ENCODE measurements around the gene AAMP.
A peak's percentile ranks its signal among the peaks of the same experiment; 100 is the strongest.

AAMP gene

GRCh38 chr2:218294430-218295022 is 24.6 kb upstream of the AAMP start:
- H3K4me3 ChIP-seq (ENCODE audit: low read depth, low read length): no peak overlapping the region

- H3K4me3 ChIP-seq (ENCODE audit: low read depth, low read length): no peak overlapping the region
Observed at GRCh38 chr2:218293715-218294429, 23.9 kb upstream of the AAMP start.

- peak within 1 kb of the TSS; percentile 51 for H3K4me3 ChIP-seq (ENCODE audit: low read depth, low read length)
Observed at GRCh38 chr2:218292048-218293014, 22.4 kb upstream of the AAMP start, which contains the start of gene TMBIM1. TSS of gene TMBIM1 (minus strand) at chr2:218292503. CDS start at chr2:218282141, 10,362 bp downstream.

GRCh38 chr2:218291318-218292047 is 21.5 kb upstream of the AAMP start:
- peak overlapping the region; percentile 51 for H3K4me3 ChIP-seq (ENCODE audit: low read depth, low read length)

- H3K4me3 ChIP-seq (ENCODE audit: low read depth, low read length): no peak overlapping the region
Observed at GRCh38 chr2:218290316-218291261, 20.7 kb upstream of the AAMP start.

- H3K4me3 ChIP-seq (ENCODE audit: low read depth, low read length): no peak overlapping the region
Observed at GRCh38 chr2:218289639-218290315, 19.8 kb upstream of the AAMP start.

- H3K4me3 ChIP-seq (ENCODE audit: low read depth, low read length): no peak overlapping the region
Observed at GRCh38 chr2:218286570-218287459, 16.9 kb upstream of the AAMP start.

- no peak overlapping the region for H3K4me3 ChIP-seq (ENCODE audit: low read depth, low read length)
Observed at GRCh38 chr2:218285604-218286003, 15.7 kb upstream of the AAMP start.

GRCh38 chr2:218284106-218284811 is 14.3 kb upstream of the AAMP start:
- no peak overlapping the region for H3K4me3 ChIP-seq (ENCODE audit: low read depth, low read length)

GRCh38 chr2:218282173-218282991 is 12.4 kb upstream of the AAMP start:
- no peak overlapping the region for H3K4me3 ChIP-seq (ENCODE audit: low read depth, low read length)

GRCh38 chr2:218281449-218281848 is 11.5 kb upstream of the AAMP start:
- H3K4me3 ChIP-seq (ENCODE audit: low read depth, low read length): no peak overlapping the region

- no peak overlapping the region for H3K4me3 ChIP-seq (ENCODE audit: low read depth, low read length)
Observed at GRCh38 chr2:218280260-218280870, 10.4 kb upstream of the AAMP start.

GRCh38 chr2:218278531-218279360 is 8.8 kb upstream of the AAMP start:
- no peak overlapping the region for H3K4me3 ChIP-seq (ENCODE audit: low read depth, low read length)

- H3K4me3 ChIP-seq (ENCODE audit: low read depth, low read length): no peak overlapping the region
Observed at GRCh38 chr2:218277921-218278320, 8.0 kb upstream of the AAMP start.

GRCh38 chr2:218276986-218277755 is 7.2 kb upstream of the AAMP start:
- H3K4me3 ChIP-seq (ENCODE audit: low read depth, low read length): no peak overlapping the region

Data from iPS-11a (cell line).